HL-60/S4 treated with retinoic acid at 250 ng/mL for 4 days and 3 days (cell line): ENCODE results near the gene TMEM184C.

ENCODE experiments used
- in situ Hi-C: fragments of 300-500 bp; cut with MboI; formaldehyde crosslinking; loops from 2 replicates; pipeline ENCODE4 v1.7.0; 2022; ENCODE audit warnings: low sequenced_read_pairs

TMEM184C gene

DNA sequence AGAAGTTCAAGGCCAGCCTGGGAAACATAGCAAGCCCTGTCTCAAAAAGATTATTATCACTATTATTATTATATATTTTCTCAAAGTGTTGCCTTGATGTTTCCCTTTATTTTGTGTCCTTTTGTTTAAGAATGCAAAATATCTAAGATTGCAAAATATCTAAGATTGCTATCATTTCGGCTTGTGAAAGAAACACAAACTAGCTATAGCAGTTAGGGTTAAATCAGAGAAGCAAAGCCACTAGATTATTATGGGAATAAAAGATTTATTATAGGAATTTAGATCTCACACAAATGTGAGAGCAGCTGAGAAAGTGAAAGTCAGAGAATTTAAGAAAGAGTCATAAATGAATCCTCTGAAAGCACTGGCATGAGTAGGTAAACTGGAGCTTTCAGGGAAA is 18.0 kb upstream of the TMEM184C start:
- in situ Hi-C loops = no loop called here

DNA sequence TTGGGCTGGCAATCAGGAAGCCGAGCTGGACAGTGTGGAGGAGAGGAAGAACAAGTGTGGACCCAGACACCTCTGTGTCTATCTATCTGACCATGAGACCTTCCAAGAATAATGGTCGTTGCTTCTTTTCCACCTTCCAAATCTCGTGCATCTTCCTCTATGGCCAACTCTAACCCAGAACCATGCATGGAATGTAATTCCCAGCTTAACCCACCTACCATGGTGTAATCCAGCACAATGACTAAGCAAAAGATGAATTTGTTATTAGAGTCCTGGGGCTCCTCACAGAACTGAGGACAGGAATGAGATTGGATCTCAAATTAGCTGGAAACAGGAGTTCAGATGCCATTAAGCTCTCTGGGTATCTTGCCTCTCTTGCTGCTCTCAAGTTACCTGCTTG is 17.4 kb upstream of the TMEM184C start:
- in situ Hi-C loops = no loop called here

DNA sequence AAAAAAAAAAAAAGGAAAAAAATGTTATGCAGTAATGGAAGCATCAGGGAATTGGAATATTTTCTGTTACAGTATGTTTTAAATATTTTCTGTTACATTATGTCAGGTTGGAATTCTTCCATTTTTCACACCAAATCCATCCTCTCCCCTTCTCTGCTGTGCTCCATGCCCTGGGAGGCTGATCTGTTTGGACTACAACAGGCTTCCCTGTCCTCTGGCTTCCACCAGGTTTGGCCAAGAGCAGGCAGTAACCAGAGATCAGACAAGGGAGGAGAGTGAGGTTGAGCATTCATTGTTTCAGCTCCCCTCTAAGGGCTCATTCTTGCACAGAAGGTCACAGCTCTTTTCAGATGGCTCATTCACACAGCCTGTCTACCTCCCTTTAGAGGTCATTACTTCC is 11.7 kb upstream of the TMEM184C start:
- in situ Hi-C loops = no loop called here

DNA sequence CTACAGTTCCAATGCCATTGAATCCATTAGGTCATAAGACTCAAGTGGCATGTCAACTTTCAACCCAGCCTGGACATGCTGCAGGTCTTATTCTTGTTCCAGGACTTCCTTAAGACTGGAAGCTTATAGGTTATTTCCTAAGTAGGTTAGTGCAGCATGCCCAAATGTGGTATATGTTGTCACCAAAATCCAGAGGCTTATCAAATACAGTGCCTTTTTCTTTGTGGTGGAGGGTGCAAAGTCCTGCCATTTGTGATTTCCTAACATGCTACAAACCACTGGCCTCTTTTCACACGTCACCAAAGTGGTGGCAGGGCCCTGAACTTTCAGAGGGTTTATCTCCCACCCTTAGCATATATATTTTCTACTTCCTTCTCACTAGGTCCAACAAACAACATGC is 9.7 kb upstream of the TMEM184C start:
- in situ Hi-C loops = no loop called here

DNA sequence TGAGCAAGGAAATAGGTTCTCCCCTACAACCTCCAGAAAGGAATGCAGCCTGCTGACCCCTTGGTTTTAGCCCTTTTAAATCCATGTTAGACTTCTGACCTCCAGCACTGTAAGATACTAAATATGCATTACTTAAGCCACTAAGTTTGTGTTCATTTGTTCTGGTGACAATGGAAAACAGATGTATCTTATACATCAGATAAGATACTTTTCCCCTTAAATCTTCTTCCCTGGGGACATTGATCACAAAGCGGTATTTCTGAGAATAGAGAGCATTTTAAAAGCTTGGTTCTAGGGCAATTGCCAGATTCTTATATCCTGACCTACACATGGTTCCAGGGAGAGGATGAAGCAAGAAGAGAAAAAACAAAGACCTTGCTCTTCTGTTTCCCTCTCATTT is 6.5 kb upstream of the TMEM184C start:
- in situ Hi-C loops = no loop called here

DNA sequence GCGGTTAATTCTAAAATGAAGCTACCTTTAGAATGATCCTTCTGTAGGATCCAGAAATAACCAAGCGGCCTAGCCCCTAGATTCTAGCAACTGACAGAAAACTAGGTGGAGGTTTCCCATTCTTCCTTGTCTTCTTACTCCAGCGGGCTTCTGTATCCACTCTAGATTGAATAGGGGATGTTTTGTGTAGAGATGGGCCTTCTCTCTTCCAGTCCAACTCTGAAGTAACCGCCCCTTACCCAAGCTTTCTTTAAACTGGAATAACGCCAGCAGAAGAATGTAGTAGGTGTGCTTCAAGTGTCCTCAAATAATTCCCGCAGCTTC is 386 bp upstream of the TMEM184C start:
- in situ Hi-C loops = no loop called here

DNA sequence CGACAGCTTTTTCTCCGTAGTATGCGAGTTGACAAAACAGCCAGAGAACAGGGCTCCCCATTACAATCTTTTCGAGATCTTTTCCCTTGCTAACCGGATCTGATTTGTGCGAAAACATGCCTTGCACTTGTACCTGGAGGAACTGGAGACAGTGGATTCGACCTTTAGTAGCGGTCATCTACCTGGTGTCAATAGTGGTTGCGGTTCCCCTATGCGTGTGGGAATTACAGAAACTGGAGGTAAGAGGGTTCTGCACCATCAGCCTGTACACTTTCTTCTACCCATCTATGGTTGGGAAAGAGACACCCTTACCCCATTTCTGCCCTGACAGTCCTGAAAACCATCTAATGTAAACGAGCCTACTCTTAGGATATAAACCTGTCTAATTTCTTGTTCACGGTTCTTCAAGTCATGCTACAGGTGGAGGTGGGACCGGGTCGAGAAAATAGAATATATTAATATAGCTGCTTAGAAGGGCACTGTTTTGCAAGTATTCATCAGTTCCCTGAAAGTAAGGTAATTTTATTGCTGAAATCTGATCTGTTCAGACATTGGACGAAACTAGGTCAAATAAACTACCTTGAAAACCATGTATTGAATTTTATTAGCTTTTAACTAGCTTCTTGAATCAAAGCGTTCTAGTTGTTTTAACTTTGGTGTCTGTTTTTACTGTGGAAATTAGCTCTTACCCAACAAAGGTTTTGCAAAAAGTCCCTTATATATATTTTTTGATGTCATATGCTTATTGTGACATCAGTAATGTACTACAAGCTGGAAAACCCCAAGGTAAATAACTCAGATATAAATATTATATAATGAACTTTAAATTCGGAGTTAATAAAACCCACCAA is 869 bp downstream of the TMEM184C start:
- in situ Hi-C loops = no loop called here

DNA sequence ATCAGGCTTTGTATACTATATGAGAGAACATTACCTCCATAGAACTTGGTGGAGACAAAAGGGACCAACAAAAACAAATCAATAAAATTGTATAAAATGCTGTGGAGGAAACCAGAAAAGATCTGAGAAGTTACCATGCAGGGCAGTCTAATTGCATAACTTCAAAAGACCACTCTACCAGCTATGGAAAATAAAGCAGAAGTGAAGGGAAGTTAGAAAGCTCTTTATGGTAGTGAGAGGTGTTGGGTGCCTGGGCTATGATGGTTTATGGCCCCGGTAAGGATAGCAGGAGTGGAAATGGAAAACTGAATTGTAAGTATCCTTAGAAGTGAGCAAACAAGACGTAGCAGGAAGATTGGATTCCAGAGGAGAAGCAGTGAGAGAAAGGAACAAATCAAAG is 3.1 kb downstream of the TMEM184C start:
- in situ Hi-C loops = no loop called here

DNA sequence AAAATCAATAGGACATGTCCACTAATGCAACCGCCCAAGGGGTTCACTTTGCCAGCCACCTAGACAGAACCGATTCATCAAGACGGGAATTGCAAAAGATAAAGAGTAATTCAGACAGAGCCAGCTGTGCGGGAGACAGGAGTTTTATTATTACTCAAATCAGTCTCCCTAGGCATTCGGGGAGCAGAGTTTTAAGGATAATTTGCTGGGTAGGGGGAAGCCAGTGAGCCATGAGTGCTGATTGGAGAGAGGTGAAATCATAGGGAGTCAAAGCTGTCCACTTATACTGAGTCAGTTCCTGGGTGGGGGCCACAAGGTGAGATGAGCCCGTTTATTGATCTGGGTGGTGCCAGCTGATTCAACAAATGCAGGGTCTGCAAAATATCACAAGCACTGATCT is 8.5 kb downstream of the TMEM184C start:
- in situ Hi-C loops = no loop called here

DNA sequence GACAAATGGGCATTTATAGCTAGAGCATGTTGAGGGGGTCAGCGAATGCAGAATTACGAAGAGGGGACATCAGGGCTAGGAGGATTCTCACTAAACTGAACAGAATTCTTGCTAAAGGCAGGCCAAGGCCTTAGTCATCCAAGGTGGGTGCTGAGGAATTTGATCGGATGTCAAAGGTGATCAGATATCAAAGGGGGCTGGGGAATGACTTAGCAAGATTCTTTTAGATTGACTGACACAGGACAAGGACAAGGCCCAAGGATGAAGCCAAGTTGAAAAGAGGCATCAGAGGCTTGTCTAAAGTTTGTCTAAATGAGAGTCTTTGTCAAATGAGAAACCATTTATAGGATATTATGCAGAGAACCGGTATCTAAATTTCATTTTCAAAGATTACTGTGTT is 9.7 kb downstream of the TMEM184C start:
- in situ Hi-C loops = no loop called here

DNA sequence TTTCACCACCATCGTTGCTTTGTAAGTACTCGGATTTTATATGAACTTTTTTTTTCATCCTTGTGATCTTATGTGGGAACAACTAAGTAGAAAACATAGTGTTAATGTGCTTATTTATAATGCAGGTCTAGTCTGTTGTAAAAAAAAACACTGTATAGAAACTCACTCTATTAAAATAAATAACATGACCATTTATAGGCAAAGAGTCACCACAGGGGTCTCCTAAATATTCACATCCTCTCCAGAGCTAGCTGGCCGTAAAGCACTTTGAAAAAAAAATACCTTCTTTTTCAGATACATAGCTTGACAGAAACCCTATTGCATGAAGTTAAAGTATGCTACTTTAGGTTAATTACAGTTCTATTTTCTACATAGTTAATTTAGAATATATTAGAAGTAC is 11.2 kb downstream of the TMEM184C start:
- in situ Hi-C loops = no loop called here

DNA sequence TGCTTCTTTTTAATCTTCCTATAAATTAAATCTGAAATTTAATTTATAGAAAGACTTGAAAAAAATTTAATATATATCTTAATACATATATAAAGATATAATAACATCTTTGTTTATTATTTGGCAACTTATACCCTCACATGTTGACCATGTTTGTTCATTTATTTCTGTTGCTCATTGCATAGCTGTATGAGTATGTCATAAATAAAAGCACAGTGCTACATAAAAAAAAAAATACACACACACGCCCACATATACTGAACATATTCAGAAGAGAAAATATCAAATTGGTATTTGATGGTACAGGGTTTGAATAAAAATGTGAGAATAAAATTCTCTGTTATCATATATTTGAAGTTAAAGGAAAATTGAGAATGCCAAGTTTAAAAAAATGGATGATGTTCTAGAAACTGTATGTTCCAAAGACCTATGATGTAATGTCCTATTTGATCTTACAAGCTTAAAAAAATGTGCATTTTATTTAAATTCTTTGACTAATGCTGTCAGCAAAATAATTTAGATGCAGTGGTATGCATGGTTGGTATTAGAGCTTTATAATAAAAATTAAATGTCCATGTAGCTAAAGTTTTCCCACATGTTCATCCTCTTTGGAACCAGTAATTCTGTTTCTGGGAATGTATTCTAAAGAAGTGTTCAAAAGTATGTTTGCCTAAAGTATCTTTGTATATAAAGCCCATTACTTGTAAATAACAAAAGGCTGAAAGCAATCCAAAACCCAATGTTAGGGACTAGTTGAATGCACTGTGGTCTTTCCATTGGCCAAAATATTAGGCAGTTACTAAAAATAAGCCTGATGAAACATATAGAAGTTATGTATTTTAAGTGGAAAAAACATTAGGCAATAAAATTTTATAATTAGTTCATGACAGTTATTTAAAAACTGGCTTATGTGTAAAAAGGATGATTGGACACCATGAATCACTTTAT is 12.9 kb downstream of the TMEM184C start:
- in situ Hi-C loops = no loop called here

DNA sequence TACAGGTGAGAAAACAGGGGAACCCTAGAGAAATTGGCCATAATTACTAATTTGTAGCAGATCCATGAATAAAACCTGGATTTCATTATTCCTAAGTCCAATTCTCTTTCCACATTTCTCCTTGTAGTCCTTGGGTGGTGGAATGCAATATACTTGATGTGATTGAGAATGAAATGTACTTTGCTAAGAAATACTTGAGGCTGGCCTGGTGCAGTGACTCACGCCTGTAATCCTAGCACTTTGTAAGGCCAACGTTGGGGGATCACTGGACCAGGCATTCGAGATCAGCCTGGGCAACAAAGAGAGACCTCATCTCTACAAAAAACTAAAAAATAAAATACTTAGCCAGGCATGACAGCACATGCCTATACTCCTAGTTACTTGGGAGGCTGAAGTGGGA is 15.9 kb downstream of the TMEM184C start:
- in situ Hi-C loops = no loop called here

DNA sequence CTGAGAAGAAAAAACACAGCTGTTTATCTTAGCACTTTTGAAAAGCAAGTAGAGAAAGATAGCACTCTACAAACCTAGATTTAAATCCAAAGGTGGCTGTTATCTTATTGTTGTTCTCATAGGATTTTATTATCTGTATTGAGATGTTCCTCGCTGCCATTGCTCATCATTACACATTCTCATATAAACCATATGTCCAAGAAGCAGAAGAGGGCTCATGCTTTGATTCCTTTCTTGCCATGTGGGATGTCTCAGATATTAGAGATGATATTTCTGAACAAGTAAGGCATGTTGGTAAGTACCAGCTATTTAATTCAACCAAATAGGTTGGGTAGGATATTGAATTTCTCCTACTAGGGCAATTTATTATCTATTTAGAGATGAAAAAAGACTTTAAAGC is 16.4 kb downstream of the TMEM184C start:
- in situ Hi-C loops = no loop called here

DNA sequence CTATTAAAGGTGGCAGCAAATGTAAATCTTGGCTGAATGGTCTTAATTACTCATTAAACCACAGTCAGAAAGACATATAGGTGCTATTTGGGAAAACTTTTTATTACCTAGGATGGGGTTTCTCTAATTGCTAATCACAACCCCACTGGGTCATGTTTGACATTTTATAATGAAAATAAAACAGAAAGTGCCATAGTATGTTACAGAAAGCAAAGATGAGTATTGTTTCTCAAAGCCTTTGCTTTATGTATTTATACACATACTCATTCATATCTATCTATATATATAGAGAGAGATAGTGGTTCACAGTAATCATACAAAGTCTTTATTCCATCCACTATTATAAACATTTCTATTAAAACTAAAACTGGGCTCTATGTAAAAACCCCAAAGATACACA is 18.2 kb downstream of the TMEM184C start:
- in situ Hi-C loops = no loop called here

DNA sequence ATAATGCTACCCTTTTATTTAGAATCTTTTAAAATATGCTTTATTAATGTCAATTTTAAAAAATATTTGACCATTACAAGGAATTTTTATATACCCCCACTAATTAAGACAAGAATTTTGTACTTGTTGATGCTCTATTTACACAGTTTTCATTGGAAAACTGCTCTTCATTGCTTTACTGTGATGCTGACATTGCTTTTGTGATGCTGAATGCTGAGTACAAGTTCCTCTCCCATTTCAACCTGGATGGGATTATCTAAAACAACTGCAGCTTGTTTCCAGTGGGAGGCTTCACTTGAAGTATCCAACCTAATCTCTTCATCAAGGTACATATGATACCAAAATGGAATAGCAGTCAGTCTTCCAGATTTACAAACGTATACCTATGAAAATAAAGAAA is 21.2 kb downstream of the TMEM184C start:
- in situ Hi-C loops = no loop called here

DNA sequence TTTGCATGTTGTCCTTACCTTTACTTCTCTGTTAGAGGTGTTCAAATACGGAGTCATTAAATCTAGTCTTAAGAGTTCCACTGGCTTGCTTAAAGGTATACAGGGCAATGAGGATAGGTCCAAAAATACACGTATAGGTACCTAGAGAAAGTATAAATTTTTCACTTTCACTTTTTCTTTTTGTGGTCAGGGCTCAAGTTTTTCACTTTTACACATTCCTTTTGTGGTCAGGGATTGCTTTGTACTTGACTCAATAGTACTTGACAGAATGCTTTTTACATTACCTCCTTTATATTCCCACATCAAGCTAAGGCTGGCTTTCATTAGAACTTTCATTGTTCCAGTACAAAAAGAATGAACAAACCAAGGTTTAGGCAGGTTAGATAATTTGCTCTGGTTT is 21.7 kb downstream of the TMEM184C start:
- in situ Hi-C loops = no loop called here

DNA sequence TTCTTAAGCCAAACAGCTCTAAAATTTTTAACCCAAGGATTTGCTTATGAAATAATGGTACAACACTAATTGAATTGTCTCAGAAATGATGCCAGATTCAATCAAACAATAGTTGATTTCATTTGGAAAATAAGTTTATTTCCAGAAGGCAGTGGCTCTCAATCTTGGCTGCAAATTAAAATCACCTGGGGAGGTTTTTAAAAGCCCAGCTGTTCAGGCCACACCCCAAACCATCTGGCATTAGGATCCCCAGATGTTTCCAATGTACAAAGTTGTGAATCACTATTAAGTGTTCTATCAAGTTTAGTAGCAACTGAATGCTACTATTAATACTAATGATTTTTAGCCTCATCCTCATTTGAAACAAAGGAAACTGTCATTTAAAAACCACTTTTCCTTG is 22.2 kb downstream of the TMEM184C start:
- in situ Hi-C loops = no loop called here

DNA sequence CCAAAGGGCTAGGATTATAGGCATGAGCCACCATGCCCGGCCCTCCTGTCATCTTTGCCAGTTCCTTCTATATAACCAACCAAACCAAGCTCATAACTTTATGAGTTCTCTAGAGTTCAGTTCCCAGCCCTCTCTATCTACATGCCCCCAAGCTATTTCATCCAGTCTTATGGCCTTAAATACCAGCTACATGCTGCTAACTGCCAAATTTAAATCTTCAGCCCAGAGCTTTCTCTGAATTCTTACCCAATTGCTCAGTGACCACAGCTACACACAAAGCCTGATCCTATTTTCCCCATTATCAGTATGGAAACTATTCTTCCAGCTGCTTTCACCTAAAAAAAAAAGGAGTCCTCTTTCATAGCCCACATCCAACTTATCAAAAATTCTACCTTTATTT is 23.1 kb downstream of the TMEM184C start:
- in situ Hi-C loops = no loop called here

DNA sequence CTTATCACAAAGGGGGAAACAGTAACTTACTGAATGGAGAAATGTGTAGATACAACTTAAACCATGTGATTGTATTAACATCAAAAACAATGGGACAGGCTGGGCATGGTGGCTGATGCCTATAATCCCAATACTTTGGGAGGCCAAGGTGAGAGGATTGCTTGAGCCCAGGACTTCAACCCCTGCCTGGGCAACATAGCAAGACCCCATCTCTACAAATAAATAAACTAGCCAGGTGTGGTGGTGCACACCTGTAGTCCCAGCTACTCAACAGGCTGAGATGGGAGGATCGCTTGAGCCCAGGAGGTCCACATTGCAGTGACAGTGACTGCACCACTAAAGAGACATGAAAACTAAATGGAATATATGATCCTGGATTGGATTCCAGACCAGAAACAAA is 26.4 kb downstream of the TMEM184C start:
- in situ Hi-C loops = no loop called here

DNA sequence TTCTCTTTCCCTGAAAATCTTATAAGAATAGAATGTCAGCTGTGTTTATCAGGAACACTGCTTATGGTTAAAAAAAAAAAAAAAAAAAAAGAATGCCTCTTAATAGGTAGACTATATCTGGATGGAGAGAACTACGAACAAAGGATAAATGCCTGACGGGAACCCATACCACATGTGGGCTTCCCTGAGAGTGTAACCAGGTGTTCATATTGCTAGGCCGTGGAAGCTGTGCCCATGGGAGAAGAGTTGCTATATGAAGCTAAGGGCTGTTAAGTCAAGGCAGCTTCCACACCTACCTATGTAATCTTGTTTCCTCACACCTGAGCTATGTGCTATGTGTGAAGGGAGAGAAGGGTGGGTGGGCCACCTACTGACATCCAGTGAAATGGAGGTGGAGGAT is 27.3 kb downstream of the TMEM184C start:
- in situ Hi-C loops = no loop called here

DNA sequence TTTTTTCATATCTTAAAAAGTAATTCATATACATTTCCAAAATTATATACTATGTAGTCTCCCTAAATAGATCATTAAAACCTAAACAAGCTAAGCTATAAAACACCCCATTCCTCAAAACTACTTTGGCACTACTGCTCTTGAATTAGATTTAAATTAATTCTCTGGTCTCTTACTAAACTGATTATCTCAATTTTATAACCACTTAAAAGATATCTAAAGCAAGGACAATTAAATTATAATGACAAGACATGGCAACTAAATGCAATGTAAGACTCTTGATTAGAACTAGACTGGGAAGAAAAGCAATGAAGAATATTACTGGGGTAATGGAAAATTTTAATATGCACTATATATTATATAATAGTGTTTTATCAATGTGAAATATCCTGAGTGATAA is 27.9 kb downstream of the TMEM184C start:
- in situ Hi-C loops = no loop called here
